Measurements from ENCODE around the gene BICRAL. TPM values are rescaled to one million over a fixed set of nuclear protein-coding genes. Genes with fewer than 3 reads are reported as not detected.

The BICRAL gene
- total and polyA plus RNA-seq, 9 of the 15 experiments (the other 6 are each of a cell fraction or from before 2014, with no cell fraction given) = 1.2 to 11.9 (median 5.6) TPM

DNA sequence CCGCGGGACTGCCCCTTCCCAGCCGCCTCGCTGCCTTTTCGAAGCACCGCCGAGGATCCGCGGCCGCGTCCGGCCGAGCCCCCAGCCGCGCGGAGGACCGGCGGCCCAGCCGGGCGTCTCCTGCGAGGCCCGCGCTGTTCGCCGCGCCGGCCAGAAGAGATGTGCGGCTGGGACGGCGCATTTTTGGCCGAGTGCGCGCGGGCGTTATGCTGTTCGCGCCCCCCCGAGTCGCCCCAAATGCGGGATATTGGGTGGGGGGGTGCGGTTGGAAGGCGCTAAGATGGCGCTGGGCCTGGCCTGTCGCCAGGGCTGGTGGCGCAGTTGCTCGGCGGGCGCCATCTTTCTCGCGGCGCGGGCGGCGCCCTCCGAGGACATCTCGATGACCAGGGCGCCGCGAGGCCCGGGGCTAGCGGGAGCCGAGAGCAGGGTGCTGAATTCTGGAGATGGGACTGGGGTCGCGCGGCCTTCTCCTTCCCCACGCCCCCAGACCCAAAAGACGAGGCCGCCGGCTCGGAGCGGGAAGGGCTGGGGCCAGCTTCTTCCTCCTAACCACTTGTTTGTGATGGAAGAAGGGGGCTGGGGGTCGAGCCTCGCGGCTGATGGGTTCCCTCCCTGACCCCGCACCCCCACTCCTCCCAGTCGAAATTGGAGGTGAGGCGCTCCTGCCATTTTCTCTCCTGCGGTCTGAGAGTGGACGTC, 1.5 kb downstream of the BICRAL start (continued):
- TF ChIP-seq NFYB (IDR thresholded peaks at IDR 0.05; ENCODE audit: extremely low read depth, insufficient read length) (no peak), ARID1B (IDR thresholded peaks at IDR 0.05) (peak; percentile 36; the same call in 1 of the 2 replicates), HDAC1 (IDR thresholded peaks at IDR 0.05) (no peak), PCBP1 (IDR thresholded peaks at IDR 0.05; ENCODE audit: low read depth, low read length, poor library complexity, severe bottlenecking) (no peak), GTF2E2 (tag; IDR thresholded peaks at IDR 0.05) (peak; percentile 75), PHTF2 (CRISPR knock-in tag; IDR thresholded peaks at IDR 0.05) (no peak), SMAD3 (CRISPR knock-in tag; conservative IDR thresholded peaks at IDR 0.05) (peak; percentile 80; the same call in 1 of the 2 replicates), NRF1 (conservative IDR thresholded peaks at IDR 0.05 in 1 of 2, IDR thresholded peaks at IDR 0.05 in 1 of 2) (peak; percentile 52 to 60; a peak in 3 of 4 replicates), RBM17 (IDR thresholded peaks at IDR 0.05; ENCODE audit: borderline replicate concordance, low read depth, low read length) (no peak), U2AF1 (optimal IDR thresholded peaks at IDR 0.05; ENCODE audit: low read depth, low read length) (peak; percentile 99), JUN (IDR thresholded peaks at IDR 0.05; ENCODE audit: borderline replicate concordance, low read depth, low read length) (no peak), JUN (CRISPR knock-in tag; IDR thresholded peaks at IDR 0.05; ENCODE audit: borderline replicate concordance) (0 out of 2 replicates have a peak, but pooled peaks have one; percentile 88), SREBF2 (CRISPR knock-in tag; IDR thresholded peaks at IDR 0.05) (0 out of 2 replicates have a peak, but pooled peaks have one; percentile 93), SRF (CRISPR knock-in tag; IDR thresholded peaks at IDR 0.05) (0 out of 4 replicates have a peak, but pooled peaks have one; percentile 13 to 50), XRCC4 (IDR thresholded peaks at IDR 0.05; ENCODE audit: extremely low read depth, insufficient read depth, insufficient read length) (no peak), ZNF764 (CRISPR knock-in tag; IDR thresholded peaks at IDR 0.05; ENCODE audit: low read depth) (no peak)
- TF ChIP-seq, protein P1, sequence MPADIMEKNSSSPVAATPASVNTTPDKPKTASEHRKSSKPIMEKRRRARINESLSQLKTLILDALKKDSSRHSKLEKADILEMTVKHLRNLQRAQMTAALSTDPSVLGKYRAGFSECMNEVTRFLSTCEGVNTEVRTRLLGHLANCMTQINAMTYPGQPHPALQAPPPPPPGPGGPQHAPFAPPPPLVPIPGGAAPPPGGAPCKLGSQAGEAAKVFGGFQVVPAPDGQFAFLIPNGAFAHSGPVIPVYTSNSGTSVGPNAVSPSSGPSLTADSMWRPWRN (IDR thresholded peaks at IDR 0.05; ENCODE audit: low read depth) = no peak
- TF ChIP-seq, protein P2, sequence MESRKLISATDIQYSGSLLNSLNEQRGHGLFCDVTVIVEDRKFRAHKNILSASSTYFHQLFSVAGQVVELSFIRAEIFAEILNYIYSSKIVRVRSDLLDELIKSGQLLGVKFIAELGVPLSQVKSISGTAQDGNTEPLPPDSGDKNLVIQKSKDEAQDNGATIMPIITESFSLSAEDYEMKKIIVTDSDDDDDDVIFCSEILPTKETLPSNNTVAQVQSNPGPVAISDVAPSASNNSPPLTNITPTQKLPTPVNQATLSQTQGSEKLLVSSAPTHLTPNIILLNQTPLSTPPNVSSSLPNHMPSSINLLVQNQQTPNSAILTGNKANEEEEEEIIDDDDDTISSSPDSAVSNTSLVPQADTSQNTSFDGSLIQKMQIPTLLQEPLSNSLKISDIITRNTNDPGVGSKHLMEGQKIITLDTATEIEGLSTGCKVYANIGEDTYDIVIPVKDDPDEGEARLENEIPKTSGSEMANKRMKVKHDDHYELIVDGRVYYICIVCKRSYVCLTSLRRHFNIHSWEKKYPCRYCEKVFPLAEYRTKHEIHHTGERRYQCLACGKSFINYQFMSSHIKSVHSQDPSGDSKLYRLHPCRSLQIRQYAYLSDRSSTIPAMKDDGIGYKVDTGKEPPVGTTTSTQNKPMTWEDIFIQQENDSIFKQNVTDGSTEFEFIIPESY (CRISPR knock-in tag; IDR thresholded peaks at IDR 0.05) = peak; percentile 75
- TF ChIP-seq, protein P3, sequence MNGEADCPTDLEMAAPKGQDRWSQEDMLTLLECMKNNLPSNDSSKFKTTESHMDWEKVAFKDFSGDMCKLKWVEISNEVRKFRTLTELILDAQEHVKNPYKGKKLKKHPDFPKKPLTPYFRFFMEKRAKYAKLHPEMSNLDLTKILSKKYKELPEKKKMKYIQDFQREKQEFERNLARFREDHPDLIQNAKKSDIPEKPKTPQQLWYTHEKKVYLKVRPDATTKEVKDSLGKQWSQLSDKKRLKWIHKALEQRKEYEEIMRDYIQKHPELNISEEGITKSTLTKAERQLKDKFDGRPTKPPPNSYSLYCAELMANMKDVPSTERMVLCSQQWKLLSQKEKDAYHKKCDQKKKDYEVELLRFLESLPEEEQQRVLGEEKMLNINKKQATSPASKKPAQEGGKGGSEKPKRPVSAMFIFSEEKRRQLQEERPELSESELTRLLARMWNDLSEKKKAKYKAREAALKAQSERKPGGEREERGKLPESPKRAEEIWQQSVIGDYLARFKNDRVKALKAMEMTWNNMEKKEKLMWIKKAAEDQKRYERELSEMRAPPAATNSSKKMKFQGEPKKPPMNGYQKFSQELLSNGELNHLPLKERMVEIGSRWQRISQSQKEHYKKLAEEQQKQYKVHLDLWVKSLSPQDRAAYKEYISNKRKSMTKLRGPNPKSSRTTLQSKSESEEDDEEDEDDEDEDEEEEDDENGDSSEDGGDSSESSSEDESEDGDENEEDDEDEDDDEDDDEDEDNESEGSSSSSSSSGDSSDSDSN (IDR thresholded peaks at IDR 0.05; ENCODE audit: borderline replicate concordance in 1 of 2, low read depth in 2 of 2, low read length in 2 of 2) = peak in 1 of 2 experiments; percentile 92
- TF ChIP-seq, protein P4, sequence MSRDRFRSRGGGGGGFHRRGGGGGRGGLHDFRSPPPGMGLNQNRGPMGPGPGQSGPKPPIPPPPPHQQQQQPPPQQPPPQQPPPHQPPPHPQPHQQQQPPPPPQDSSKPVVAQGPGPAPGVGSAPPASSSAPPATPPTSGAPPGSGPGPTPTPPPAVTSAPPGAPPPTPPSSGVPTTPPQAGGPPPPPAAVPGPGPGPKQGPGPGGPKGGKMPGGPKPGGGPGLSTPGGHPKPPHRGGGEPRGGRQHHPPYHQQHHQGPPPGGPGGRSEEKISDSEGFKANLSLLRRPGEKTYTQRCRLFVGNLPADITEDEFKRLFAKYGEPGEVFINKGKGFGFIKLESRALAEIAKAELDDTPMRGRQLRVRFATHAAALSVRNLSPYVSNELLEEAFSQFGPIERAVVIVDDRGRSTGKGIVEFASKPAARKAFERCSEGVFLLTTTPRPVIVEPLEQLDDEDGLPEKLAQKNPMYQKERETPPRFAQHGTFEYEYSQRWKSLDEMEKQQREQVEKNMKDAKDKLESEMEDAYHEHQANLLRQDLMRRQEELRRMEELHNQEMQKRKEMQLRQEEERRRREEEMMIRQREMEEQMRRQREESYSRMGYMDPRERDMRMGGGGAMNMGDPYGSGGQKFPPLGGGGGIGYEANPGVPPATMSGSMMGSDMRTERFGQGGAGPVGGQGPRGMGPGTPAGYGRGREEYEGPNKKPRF (IDR thresholded peaks at IDR 0.05; ENCODE audit: low read depth, low read length) = no peak

All from K562 (cell line).